Activated CD4-positive, alpha-beta T cell treated with anti-CD3 and anti-CD28 coated beads, Interleukin-2, amount 50 U/mL, for 1 hour (primary cell): ENCODE data around the gene BCL3.

ENCODE experiments used
- DNase-seq: peaks from one replicate; pipeline ENCODE4 v3.0.0-alpha.2; 2020

BCL3 gene

GRCh38 chr19:44799627-44800346, 51.3 kb downstream of the BCL3 start:
- no peak for DNase-seq

- peak; percentile 85 for DNase-seq
Measured at GRCh38 chr19:44800461-44800860, 52.0 kb downstream of the BCL3 start.

GRCh38 chr19:44803442-44804428, 55.2 kb downstream of the BCL3 start:
- DNase-seq, result no peak

GRCh38 chr19:44806291-44806690, 57.8 kb downstream of the BCL3 start:
- DNase-seq, result no peak

- no peak for DNase-seq
Measured at GRCh38 chr19:44807162-44807561, 58.7 kb downstream of the BCL3 start.

GRCh38 chr19:44807652-44808462, 59.3 kb downstream of the BCL3 start:
- no peak for DNase-seq

GRCh38 chr19:44808463-44809371, 60.2 kb downstream of the BCL3 start, which contains the start of gene BCAM:
BCAM (plus strand) TSS chr19:44809103; CDS start chr19:44809125, 22 bp downstream.
- DNase-seq, result peak; percentile 4
